Loucy (cell line): Measurements from ENCODE around the gene CCDC59.

Experiments
- EZH2phosphoT487 ChIP-seq: fragments of 200-600 bp; IDR thresholded peaks from 2 replicates; pipeline ENCODE4 v1.6.1; 2018; ENCODE audit warnings: antibody characterized with exemption, mild to moderate bottlenecking, moderate library complexity, borderline replicate concordance
- TF ChIP-seq, protein P1 (sequence below): fragments of 200-600 bp; sonication (generic); conservative IDR thresholded peaks from 2 replicates; pipeline ENCODE4 v1.5.1; 2014; ENCODE audit warnings: mild to moderate bottlenecking, antibody characterized with exemption, low read length

DNA sequence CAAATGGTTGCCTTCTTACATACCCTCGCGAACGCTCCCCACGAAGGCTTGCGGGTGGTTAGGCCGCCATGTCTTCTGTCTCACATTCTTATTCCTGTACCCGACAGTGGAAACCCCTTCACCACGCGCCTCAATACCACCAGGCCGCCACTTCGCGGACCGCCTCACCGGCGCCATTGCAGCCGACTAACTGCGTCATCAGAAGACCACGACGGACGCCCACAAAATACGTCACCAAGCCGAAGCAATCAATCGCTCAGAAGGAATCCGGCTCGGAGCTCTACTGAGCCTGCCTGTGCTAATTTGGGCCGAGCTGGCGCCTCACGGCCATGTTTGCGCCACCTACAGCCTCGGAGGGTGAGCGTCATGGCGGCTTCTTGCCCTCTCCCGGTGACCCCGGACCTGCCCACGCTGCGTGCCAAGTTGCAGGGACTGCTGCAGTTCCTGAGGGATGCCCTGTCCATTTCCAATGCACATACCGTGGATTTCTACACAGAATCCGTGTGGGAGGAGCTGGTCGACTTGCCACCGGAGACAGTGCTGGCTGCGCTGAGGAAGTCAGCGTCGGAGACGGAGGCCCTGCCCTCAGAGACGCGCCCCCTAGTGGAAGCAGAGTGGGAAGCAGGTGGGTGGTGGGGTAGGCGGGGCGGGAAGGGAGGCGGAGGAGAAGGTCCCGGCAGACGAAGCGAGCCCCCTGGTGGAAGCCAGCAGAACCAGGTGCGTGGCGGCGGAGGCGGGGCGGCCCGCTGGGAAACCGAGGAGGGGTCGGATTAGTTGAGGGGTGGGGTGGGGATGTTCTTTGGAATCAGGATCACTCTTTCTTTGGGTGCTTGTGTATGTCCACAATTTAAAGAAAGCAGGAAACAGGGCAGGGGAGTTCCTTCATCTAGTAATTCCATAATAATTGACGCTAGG lies at the start of gene CCDC59, which contains the start of gene METTL25:
- TF ChIP-seq, protein P1, sequence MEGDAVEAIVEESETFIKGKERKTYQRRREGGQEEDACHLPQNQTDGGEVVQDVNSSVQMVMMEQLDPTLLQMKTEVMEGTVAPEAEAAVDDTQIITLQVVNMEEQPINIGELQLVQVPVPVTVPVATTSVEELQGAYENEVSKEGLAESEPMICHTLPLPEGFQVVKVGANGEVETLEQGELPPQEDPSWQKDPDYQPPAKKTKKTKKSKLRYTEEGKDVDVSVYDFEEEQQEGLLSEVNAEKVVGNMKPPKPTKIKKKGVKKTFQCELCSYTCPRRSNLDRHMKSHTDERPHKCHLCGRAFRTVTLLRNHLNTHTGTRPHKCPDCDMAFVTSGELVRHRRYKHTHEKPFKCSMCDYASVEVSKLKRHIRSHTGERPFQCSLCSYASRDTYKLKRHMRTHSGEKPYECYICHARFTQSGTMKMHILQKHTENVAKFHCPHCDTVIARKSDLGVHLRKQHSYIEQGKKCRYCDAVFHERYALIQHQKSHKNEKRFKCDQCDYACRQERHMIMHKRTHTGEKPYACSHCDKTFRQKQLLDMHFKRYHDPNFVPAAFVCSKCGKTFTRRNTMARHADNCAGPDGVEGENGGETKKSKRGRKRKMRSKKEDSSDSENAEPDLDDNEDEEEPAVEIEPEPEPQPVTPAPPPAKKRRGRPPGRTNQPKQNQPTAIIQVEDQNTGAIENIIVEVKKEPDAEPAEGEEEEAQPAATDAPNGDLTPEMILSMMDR = peak; percentile 91
- TF ChIP-seq EZH2phosphoT487 = no peak
